Measurements from ENCODE around the gene TFDP1. TPM values are rescaled to one million over a fixed set of nuclear protein-coding genes. Genes with fewer than 3 reads are reported as not detected.

TFDP1 gene
- total RNA-seq, 1 donor from 2014 or later, result 42.1 TPM

DNA sequence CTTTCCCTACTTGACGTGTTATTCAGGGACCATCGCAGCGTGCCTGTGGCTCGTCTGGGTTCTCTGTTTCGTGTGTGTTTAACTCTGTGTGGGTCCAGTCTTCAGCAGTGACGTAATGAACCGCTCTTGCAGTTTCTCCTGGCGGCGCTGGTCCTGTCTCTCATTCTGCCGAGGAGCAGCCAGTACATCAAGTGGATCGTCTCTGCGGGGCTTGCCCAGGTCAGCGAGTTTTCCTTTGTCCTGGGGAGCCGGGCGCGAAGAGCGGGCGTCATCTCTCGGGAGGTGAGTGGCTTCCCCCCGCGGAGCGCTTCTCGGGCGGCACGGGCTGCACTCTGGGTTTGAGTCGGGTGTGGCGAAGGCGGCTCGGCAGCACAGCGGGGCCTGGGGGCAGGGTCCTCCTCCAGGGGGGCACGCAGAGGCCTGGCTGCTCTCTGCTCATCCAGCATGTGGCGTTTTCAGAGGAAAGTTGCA lies 36.3 kb upstream of the TFDP1 start:
- DNase-seq, result no peak
- ATAC-seq (ENCODE audit: poor library complexity), result peak; percentile 31
- intact Hi-C loops (cut with DNase I), result no loop called here

DNA sequence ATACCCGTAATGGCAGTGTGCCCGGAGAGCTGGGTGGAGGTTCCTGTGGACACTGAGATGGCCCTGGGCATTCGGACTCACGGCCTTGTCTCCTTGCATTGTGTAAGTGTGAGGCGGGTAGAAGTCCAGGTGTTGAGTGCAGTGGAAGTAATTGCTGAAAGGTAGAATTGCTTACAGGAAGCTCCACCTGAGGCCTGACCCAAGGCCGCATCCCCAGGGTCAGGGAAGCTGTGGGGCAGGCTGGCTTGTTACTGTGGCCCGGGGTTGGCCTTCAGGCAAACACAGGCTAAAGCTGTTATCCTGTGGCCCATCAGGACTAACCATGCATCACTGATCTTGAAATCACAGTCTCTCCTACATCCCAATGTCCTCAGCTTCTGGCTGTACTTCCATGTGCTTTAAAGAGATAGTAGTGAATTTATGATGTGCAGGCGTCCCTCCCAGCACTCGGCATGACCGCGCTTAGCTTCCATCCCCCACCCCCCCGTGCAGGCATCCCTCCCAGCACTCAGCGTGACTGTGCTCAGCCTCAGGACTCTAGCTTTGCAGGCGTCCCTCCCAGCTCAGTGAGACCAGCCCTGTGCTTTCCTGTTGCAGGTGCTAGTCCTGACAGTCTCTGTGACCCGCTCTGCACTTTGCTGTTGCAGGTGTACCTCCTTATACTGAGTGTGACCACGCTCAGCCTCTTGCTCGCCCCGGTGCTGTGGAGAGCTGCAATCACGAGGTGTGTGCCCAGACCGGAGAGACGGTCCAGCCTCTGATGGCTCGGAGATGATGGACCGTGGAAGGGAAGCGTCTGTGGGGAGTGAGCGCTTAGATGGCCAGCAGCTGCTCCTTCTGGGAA lies 35.6 kb upstream of the TFDP1 start:
- DNase-seq (no peak), ATAC-seq (ENCODE audit: poor library complexity) (no peak)
- intact Hi-C loops (cut with DNase I), result no loop called here

DNA sequence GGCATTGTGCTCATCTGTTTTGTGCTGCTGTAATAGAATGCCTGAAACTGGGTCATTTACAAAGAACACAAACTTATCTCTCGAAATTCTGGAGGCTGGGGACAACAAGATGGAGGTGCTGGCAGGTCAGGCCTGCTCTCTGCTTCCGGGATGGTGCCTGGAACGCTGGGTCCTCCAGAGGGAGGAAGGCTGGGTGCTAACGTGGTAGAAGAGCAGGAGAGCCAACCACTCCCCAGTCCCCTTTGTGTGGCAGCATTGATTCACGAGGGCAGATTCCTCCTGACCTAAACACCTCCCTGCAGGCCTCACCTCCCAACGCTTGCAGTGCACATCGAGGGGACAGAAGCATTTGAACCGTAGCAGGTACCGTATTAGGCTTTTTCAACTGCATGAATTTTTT lies 34.1 kb upstream of the TFDP1 start:
- intact Hi-C loops (cut with DNase I), result no loop called here
- DNase-seq, result no peak
- no peak for ATAC-seq (ENCODE audit: poor library complexity)

DNA sequence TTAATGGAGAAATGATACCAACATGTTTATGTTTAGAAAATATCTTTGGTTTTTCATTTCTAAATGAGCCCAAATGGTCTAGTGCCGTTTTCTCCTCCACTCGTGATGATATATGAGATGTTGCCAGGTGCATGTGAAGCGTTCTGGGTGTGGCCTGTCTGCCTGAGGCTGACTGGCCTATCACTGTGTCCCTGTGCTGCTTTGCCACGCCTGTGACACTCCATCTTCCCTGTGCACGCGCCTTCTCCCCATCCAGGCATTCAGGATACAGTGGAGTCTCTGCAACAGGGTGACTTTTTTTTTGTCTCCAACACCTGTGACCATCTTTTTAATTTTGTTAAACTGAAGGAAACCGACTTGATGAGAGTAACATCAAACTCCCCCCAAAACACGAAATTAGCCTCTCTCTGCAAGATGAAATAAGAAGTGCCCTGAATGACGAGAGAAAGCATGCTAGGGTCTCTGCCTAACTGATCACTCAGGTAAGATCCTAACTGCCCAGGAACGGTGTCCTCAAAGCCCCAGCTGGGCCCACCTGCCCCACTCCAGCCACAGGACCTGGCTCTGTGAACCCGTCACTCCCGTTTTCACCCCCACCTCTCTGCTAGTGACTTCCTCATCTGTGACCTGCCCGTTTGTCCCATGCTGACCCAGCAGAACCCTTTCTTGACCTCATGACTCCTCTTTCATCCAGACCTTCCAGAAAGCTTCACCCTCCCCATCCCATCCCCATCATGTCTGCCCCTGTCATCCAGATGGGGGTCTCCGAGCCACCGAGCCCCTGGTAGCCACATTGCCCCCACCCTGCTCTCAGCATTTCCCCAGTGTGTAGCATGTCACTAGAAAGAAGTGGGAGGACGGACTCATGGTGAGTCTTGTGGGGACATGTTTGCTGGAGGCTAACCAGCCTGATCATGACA lies 33.2 kb upstream of the TFDP1 start:
- intact Hi-C loops (cut with DNase I), result no loop called here
- DNase-seq, result no peak
- no peak for ATAC-seq (ENCODE audit: poor library complexity)

DNA sequence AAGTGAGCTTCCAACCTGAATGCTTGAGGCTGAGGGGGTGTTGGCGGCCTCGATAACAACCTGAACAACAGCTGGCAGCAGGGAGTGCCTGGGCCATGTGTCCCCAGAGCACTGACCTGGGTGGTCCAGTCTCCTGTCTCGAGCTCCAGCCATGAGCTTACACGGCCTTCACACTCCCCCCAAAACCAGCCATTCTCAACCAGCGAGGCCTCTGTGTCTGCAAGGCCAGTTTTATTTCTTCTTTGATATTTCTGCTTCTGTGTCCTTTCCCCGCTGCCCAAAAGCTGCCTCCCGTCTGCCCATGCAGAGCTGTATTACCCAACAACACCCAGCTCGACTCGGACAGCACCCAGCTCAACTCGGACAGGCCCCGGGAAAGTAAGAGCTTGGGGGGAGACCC lies 32.5 kb upstream of the TFDP1 start:
- no peak for ATAC-seq (ENCODE audit: poor library complexity)
- DNase-seq, result no peak
- intact Hi-C loops (cut with DNase I), result no loop called here

DNA sequence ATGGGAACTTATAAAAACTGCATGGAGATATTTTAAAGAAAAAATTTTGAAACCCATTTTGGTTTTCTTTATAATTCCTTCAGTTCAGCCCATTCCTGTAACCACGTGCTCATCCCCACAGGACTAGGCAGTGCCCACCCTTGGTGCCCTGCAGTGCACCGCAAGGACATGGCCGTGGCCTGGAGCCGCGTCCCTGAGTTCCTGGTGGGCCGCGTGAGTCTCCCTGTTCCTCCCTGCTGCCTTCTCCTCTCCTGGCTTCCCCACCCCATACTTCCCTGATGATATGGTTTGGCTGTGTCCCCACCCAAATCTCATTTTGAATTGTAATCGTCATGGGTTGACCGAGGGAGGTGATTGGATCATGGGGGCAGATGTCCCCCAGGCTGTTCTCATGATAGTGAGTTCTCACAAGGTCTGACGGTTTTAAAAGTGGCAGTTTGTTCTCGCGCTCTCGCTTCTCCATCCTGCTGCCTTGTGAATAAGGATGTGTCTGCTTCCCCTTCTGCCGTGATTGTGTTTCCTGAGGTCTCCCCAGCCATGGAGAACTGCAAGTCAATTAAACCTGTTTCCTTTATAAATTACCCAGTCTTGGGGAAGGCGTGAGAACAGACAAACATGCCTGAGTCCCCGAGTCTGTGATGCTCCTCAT lies 31.6 kb upstream of the TFDP1 start:
- DNase-seq (no peak), ATAC-seq (ENCODE audit: poor library complexity) (no peak)
- intact Hi-C loops (cut with DNase I), result no loop called here

DNA sequence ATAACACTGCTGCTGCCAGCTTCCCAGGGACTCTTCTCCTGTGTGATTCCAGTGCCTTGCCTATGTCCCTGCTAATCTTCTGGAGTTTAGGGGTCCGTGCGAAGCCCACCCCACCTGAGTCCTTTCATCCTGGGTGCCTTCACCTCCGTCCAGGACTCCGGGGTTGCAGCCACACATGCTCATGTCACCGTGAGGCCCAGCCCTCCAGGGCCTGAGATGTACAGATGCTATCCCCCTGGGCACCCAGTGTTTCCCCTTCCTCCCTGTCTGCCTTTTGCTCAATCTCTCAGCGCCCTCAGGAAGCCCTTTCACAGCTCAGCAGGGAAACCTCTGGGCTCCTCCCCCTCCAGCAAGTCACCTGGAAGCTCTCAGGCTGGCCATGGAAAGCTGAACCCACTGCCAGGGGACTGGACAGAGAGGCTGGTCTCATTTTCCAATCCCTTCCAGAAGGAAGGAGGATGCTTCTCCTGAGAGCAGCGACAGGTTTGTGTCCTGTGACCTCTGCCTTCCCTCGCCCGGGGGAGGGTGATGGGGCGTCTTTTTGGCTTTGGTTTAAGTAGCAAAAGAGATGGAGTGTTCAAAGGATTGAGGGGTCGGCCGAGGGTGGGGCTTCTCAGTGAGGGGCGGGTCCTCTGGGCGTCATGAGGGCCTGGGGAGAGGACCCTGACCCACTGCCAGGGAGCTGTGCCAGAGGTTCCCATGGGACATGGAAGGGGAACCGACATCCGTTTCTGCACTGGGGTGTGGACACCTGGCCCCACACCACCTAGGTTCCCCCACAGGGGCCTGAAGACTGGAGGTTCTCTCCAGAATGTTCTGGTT lies 30.8 kb upstream of the TFDP1 start:
- intact Hi-C loops (cut with DNase I), result no loop called here
- ATAC-seq (ENCODE audit: poor library complexity) (no peak), DNase-seq (no peak)

DNA sequence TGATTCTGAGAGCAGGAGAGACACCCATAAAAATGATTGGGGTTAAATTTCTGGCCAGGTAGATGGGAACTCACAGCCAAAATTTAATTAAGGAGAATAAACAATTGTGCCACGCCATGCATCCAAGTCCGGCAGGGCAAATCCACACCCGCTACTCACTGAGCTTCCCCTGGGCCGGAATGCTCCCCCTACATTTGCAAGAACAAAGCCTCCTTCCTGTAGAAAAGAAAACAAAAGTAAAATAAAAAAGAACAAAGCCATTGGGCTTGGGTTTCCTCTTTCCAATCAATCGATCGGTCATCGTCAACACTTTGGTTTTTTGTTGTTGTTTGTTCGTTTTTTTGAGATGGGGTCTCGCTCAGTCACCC lies 30.2 kb upstream of the TFDP1 start:
- DNase-seq (no peak), ATAC-seq (ENCODE audit: poor library complexity) (no peak)
- intact Hi-C loops (cut with DNase I), result no loop called here

DNA sequence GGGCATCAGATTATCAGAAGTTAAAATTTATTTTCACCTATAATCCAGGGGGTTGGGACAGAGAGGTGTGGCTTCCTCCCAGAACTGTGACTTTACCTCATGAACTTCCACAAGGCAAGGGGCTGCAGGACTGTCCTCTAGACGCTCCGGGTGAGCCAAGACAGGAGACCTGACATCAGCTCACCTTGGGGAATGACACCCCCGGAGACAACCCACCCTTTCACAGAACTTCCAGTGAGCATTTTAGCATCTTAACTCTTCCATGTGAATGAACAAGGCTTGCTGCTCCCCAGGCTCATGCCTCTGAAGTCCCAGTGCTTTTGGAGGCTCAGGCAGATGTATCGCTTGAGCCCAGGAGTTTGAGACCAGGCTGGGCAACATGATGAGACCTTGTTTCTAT lies 29.4 kb upstream of the TFDP1 start:
- intact Hi-C loops (cut with DNase I), result no loop called here
- DNase-seq, result no peak
- ATAC-seq (ENCODE audit: poor library complexity), result no peak

DNA sequence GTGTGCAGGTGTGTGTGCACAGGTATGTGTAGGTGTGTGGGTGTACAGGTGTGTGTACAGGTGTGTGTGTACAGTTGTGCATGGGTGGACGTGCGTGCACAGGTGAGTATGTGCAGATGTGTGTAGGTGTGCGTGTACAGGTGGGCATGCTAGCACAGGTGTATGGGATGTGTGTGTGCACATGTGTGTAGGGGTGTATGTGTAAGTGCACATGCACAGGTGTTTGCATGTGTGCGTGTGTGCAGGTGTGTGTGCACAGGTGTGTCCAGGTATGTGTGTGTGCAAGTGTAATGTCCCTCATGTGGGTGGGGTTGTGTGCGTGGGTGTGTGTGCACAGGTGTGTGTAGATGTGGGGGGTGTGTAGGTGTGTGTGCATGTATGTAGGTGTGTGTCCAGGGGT lies 27.5 kb upstream of the TFDP1 start:
- DNase-seq, result no peak
- intact Hi-C loops (cut with DNase I), result no loop called here

DNA sequence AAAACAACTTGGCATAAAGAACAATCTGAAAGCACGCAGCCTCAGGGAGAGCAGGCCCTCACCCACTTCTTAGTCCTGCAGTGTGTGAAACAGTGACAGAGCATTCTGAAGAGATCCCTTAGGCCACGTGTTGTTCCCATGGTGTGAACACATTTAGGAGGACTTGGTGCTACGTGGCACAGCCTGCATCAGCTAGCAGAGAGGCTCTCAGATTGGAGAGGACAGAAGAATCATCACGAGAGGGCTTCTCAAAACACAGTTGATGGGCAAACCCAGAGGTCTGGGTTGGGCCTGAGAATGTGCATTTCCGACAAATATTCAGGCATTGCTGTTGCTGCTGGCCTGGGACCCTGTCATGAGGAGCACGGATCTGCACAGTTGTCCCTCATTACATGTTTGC lies 26.1 kb upstream of the TFDP1 start:
- no peak for DNase-seq
- no peak for ATAC-seq (ENCODE audit: poor library complexity)
- intact Hi-C loops (cut with DNase I), result no loop called here

More for the DNA sequence above, 27.5 kb upstream of the TFDP1 start:
- no peak for ATAC-seq (ENCODE audit: poor library complexity)

DNA sequence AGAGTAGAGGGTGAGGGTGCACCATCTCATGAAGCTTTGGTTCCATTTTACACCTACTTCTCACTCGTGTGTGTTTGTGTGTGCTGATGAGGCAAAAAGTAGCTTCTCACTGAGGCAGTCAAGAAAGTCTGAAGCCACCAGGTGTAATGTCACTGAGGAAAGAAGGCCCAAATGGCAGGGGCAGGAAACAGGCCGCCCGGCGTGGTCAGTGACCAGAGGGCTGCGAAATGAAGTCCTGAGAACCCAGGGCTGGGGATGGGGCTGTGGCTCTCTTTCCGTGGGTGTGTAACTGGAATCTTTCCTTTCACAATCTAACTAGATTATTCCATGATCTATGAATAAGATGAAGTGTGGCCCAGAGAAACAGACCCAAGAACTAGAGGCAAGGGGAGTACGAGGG lies 25.5 kb upstream of the TFDP1 start:
- ATAC-seq (ENCODE audit: poor library complexity), result no peak
- no peak for DNase-seq
- intact Hi-C loops (cut with DNase I), result no loop called here

DNA sequence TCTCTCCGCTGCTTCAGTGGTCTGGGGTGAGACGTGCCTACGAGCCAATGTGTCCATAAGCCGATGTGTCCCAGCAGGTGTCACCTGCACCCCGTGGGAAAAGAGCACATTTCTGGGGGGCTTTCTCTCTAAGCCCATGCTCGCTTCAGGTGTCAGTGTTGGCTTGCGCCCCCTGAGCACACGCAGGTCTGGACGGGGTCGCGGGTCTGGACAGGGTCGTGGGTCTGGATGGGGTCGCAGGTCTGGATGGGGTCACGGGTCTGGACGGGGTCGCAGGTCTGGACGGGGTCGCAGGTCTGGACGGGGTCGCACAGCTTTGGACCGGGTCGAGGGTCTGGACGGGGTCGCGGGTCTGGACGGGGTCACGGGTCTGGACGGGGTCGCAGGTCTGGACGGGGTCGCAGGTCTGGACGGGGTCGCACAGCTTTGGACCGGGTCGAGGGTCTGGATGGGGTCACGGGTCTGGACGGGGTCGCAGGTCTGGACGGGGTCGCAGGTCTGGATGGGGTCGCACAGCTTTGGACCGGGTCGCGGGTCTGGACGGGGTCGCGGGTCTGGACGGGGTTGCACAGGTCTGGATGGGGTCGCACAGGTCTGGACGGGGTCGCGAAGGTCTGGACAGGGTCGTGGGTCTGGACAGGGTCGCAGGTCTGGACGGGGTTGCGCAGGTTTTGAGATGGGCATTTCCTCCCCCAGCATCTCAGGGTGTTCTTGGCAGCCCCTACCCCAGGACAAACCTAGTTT lies 24.5 kb upstream of the TFDP1 start:
- intact Hi-C loops (cut with DNase I), result loop anchor here (5.0 kb wide), 1 partner anchor 103 kb away; no protein-coding TSS in a partner anchor
- no peak for ATAC-seq (ENCODE audit: poor library complexity)
- DNase-seq, result no peak

DNA sequence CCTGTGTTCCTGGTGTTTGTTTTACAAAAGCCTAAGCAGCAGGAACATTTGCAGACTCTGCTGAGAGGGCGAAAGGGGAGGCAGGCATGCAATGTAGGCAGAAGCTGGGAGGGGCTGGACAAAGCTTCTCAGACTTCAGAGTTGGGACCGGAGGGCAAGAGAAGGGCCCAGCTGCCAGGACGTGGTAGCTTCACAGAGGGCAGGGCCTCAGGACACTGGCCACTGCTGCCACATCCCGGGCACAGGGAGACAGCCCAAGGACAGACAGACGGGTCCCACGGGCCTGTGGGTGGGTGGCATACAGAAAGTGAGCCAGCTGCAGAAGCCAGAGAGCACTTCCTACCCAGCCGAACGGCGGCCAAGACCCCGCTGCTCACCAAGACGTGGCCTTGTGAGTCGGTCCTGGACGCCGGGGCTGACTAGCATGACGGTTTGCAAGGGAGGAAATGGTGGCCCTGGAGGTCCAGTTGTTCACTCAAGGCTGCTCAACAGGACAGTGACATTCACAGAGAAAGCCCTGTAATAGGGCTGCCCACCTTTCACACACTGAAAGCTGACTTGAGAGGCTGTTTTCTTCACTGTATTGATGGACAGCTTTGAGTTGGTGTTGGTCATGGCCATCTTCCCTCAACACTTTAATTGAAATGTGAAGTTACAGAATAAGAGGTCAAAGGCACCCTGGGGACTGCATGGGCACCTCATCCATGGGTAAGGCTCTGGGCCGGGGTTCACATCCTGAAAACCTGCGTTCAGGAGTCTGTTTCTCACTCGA lies 23.7 kb upstream of the TFDP1 start:
- ATAC-seq (ENCODE audit: poor library complexity), result no peak
- no peak for DNase-seq
- intact Hi-C loops (cut with DNase I), result loop anchor here (5.0 kb wide), 1 partner anchor 104 kb away; no protein-coding TSS in a partner anchor

DNA sequence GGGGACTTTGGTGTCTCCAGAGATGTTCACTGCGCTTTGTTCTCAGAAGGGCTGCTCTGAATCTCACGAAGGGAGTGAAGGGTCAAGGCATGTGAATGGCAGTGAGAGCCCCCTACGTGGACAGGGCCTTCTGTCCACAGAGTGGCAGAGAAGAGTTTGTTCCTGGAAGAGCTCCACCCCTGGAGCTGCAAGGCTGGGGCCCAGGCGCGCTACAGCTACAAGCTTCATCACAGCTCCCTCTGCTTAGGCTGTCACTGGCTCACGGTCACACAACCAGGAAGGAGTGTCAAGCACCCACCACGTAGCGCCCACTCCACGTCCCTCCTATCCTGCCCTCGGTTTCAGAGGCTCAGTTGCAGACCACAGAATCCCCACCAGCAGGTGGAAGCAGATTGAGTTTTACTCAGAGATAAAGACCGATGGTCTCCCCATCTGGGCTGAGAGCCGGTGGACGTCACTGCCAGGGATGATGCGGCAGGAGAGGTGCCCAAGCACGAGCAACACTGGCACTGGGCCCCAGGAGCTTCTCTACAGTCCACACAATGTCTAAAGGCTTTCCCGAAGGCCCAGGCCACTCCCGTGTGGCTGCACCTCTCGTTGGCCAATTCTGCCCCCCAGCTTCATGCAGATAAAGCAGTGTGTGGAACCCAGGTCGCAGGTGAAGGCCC lies 23.0 kb upstream of the TFDP1 start:
- DNase-seq (no peak), ATAC-seq (ENCODE audit: poor library complexity) (no peak)
- intact Hi-C loops (cut with DNase I), result loop anchor here (5.0 kb wide), 1 partner anchor 104 kb away; no protein-coding TSS in a partner anchor

DNA sequence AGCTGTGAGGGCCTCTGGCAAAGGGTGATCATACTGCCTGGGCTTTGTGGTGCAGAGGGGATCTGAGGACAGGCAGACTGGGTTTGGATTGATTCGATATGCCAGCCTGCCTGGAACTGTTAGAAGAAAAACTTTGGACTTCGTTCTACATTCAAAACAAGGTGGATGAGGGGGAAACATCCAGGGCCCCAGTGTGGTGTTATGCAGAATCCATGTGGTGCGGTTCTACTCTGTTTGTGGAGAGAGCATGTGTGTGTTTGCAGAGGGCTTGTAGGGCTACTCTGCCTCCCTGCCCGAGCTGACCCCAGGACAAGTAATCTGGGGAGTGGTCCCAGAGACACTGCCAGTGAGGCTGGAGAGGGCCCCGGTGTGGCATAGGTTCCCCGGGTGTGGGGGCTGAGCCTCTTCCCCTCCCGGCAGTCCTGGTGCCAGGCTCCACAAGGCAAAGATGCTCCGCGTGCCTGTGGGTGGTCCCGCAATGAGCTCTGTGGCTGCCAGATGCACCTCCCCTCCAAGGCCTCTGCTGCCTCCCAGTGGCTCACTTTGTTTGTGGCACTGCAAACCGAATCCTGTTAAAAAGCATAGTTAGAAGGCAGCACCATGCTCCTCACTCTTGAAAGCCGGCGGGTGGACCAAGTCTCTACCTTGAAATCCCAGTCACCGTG lies 22.3 kb upstream of the TFDP1 start:
- intact Hi-C loops (cut with DNase I), result loop anchor here (5.0 kb wide), 1 partner anchor 105 kb away; no protein-coding TSS in a partner anchor
- peak; percentile 71 for DNase-seq
- peak; percentile 89 for ATAC-seq (ENCODE audit: poor library complexity)

All from Right ventricle myocardium superior (tissue), 1 donor.